ENCODE results near the gene ENOPH1.

The ENOPH1 gene

GRCh38 chr4:82450966-82451755 is 20.8 kb downstream of the ENOPH1 start:
- H3K36me3 ChIP-seq, result peaks cover 81% of the 10 kb centered on the region
- no peak for DNase-seq

GRCh38 chr4:82452026-82452425 is 21.6 kb downstream of the ENOPH1 start:
- Histone ChIP-seq H3K4me3 (ENCODE audit: low read depth, low read length) (no peak overlapping the region), H3K27ac (no peak overlapping the region), H3K27me3 (ENCODE audit: insufficient read depth, low read depth, severe bottlenecking) (no peaks in the 10 kb centered on the region), H3K36me3 (peaks cover 86% of the 10 kb centered on the region), H3K9me3 (ENCODE audit: severe bottlenecking) (no peaks in the 10 kb centered on the region)
- no peak for TF ChIP-seq CTCF (IDR thresholded peaks at IDR 0.05; ENCODE audit: low read depth, low read length)
- DNase-seq, result no peak

More at GRCh38 chr4:82450966-82451755, 20.8 kb downstream of the ENOPH1 start:
- TF ChIP-seq CTCF (IDR thresholded peaks at IDR 0.05; ENCODE audit: low read depth, low read length), result no peak
- no peaks in the 10 kb centered on the region for H3K27me3 ChIP-seq (ENCODE audit: insufficient read depth, low read depth, severe bottlenecking)
- H3K9me3 ChIP-seq (ENCODE audit: severe bottlenecking), result no peaks in the 10 kb centered on the region
- no peak overlapping the region for H3K4me3 ChIP-seq (ENCODE audit: low read depth, low read length)
- no peak overlapping the region for H3K27ac ChIP-seq

GRCh38 chr4:82457266-82457665 is 26.9 kb downstream of the ENOPH1 start:
- H3K4me3 ChIP-seq (ENCODE audit: low read depth, low read length), result no peak overlapping the region
- no peaks in the 10 kb centered on the region for H3K27me3 ChIP-seq (ENCODE audit: insufficient read depth, low read depth, severe bottlenecking)
- no peak overlapping the region for H3K27ac ChIP-seq
- peaks cover 79% of the 10 kb centered on the region for H3K36me3 ChIP-seq
- DNase-seq, result no peak
- TF ChIP-seq CTCF (IDR thresholded peaks at IDR 0.05; ENCODE audit: low read depth, low read length), result no peak
- no peaks in the 10 kb centered on the region for H3K9me3 ChIP-seq (ENCODE audit: severe bottlenecking)

- H3K36me3 ChIP-seq, result peaks cover 78% of the 10 kb centered on the region
- no peaks in the 10 kb centered on the region for H3K9me3 ChIP-seq (ENCODE audit: severe bottlenecking)
- H3K27me3 ChIP-seq (ENCODE audit: insufficient read depth, low read depth, severe bottlenecking), result no peaks in the 10 kb centered on the region
- TF ChIP-seq CTCF (IDR thresholded peaks at IDR 0.05; ENCODE audit: low read depth, low read length), result no peak
- no peak overlapping the region for H3K27ac ChIP-seq
- DNase-seq, result no peak
- no peak overlapping the region for H3K4me3 ChIP-seq (ENCODE audit: low read depth, low read length)
Observed at GRCh38 chr4:82458729-82459128, 28.3 kb downstream of the ENOPH1 start.

GRCh38 chr4:82461710-82462109 is 31.3 kb downstream of the ENOPH1 start:
- Histone ChIP-seq H3K27ac (no peak overlapping the region), H3K36me3 (peaks cover 58% of the 10 kb centered on the region), H3K9me3 (ENCODE audit: severe bottlenecking) (no peaks in the 10 kb centered on the region), H3K4me3 (ENCODE audit: low read depth, low read length) (no peak overlapping the region), H3K27me3 (ENCODE audit: insufficient read depth, low read depth, severe bottlenecking) (no peaks in the 10 kb centered on the region)
- no peak for TF ChIP-seq CTCF (IDR thresholded peaks at IDR 0.05; ENCODE audit: low read depth, low read length)
- no peak for DNase-seq

- Histone ChIP-seq H3K27me3 (ENCODE audit: insufficient read depth, low read depth, severe bottlenecking) (no peaks in the 10 kb centered on the region), H3K4me3 (ENCODE audit: low read depth, low read length) (no peak overlapping the region), H3K27ac (peak overlapping the region; percentile 33; the same call in 1 of the 2 replicates), H3K9me3 (ENCODE audit: severe bottlenecking) (no peaks in the 10 kb centered on the region), H3K36me3 (peaks cover 55% of the 10 kb centered on the region)
- peak; percentile 85 for TF ChIP-seq CTCF (IDR thresholded peaks at IDR 0.05; ENCODE audit: low read depth, low read length)
- DNase-seq, result peak; percentile 88
Observed at GRCh38 chr4:82462415-82462831, 32.0 kb downstream of the ENOPH1 start.

Data from WERI-Rb-1 (cell line).